Activated B cell treated with CpG ODN at 0.5 μM for 24 hours (primary cell): ENCODE results near the gene TSPAN13. TPM values are rescaled to one million over a fixed set of nuclear protein-coding genes. Genes with fewer than 3 reads are reported as not detected.

Experiments used
- ATAC-seq: fragments of 200-7000 bp; cut with Tn5 transposase; one replicate; pipeline ENCODE4 v1.10.0; 2021; ENCODE audit warnings: low read depth, mild to moderate bottlenecking, moderate library complexity
- CTCF ChIA-PET: fragments of 350-600 bp; sonication (Branson Sonifier 250); formaldehyde crosslinking; loops from one replicate; lab custom pipeline; 2021; ENCODE audit warnings: antibody characterized with exemption; lab: Charles Lee
- POLR2A ChIA-PET: fragments of 350-600 bp; sonication (Branson Sonifier 250); formaldehyde crosslinking; loops from one replicate; lab custom pipeline; 2021; ENCODE audit warnings: antibody characterized with exemption; lab: Charles Lee
- DNase-seq: peaks from one replicate; pipeline ENCODE4 v3.0.0; 2022
- H3K27ac Mint-ChIP-seq: one replicate; pipeline ENCODE4 v1.8.0; 2020; ENCODE audit warnings: mixed read lengths
- H3K27me3 Mint-ChIP-seq: one replicate; pipeline ENCODE4 v1.8.0; 2021; ENCODE audit warnings: mixed read lengths
- H3K36me3 Mint-ChIP-seq: one replicate; pipeline ENCODE4 v1.8.0; 2021; ENCODE audit warnings: low read depth, mixed read lengths
- H3K4me1 Mint-ChIP-seq: one replicate; pipeline ENCODE4 v1.8.0; 2021; ENCODE audit warnings: mixed read lengths
- H3K4me3 Mint-ChIP-seq: one replicate; pipeline ENCODE4 v1.8.0; 2020; ENCODE audit warnings: mild to moderate bottlenecking, mixed read lengths
- H3K9me3 Mint-ChIP-seq: one replicate; pipeline ENCODE4 v1.8.0; 2020; ENCODE audit warnings: mixed read lengths
- CTCF ChIP-seq: fragments of 200-600 bp; IDR thresholded peaks from one replicate; pipeline ENCODE4 v1.8.0; 2022; ENCODE audit warnings: antibody characterized with exemption, mild to moderate bottlenecking
- intact Hi-C: fragments of 100-400 bp; cut with micrococcal nuclease; formaldehyde crosslinking; loops from one replicate; pipeline ENCODE4 v1.15.1; 2024
- total RNA-seq: library from RNA; stranded (reverse); gene quantifications from 2 replicates; pipeline ENCODE4 v1.2.3, GENCODE V29; 2022

Gene TSPAN13
- total RNA-seq, 1 donor from 2014 or later = 15.1 TPM

DNA sequence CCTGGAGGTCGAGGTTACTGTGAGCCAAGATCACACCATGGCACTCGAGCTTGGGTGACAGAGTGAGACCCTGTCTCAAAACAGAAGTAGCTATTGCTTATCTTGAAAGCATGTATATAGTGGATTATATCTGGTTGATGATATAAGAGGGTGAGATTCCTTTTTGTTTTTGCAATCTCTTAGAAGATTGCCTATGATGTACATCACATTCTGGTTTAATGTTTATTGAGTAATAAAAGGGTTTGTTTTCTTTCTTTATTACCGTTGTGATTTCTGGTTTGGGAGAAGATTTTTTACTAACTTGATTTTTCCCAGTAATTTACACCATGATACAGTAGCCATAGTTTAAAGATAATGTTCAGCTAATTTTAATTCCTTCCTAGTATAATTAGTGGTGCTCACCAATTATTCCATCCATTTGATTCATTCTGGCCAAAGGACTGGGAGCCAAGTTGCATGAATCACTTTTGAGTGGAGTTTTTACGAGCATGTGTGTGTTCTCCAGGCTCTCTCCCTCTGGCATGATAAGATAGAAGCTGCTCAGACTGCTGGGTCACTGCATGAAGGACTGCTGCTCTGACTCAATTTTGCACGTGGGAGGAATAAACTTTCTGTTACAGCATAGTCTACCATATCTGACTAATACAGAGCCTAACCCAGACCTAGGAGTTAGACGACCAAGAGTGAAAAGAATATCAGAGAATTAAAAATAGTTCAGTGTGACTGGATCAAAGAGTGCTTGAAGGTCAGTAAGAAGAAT is 13.5 kb upstream of the TSPAN13 start:
- no peak for TF ChIP-seq CTCF
- DNase-seq (no peak), ATAC-seq (no peak)
- H3K27me3 Mint-ChIP-seq = no peaks in the 10 kb centered on the region
- intact Hi-C loops = no loop called here
- no peak overlapping the region for H3K27ac Mint-ChIP-seq
- POLR2A ChIA-PET = no interaction called here
- no peaks in the 10 kb centered on the region for H3K36me3 Mint-ChIP-seq
- no peak overlapping the region for H3K4me3 Mint-ChIP-seq
- peaks cover 3% of the 10 kb centered on the region for H3K4me1 Mint-ChIP-seq
- CTCF ChIA-PET = no interaction called here
- H3K9me3 Mint-ChIP-seq = no peaks in the 10 kb centered on the region

GRCh38 chr7:16740623-16740953 is 13.0 kb upstream of the TSPAN13 start:
- Mint-ChIP-seq H3K27me3 (no peaks in the 10 kb centered on the region), H3K4me1 (no peaks in the 10 kb centered on the region), H3K36me3 (no peaks in the 10 kb centered on the region), H3K4me3 (no peak overlapping the region), H3K27ac (no peak overlapping the region), H3K9me3 (no peaks in the 10 kb centered on the region)
- DNase-seq (no peak), ATAC-seq (no peak)
- TF ChIP-seq CTCF = no peak
- ChIA-PET POLR2A (no interaction called here), CTCF (no interaction called here)
- intact Hi-C loops = no loop called here

DNA sequence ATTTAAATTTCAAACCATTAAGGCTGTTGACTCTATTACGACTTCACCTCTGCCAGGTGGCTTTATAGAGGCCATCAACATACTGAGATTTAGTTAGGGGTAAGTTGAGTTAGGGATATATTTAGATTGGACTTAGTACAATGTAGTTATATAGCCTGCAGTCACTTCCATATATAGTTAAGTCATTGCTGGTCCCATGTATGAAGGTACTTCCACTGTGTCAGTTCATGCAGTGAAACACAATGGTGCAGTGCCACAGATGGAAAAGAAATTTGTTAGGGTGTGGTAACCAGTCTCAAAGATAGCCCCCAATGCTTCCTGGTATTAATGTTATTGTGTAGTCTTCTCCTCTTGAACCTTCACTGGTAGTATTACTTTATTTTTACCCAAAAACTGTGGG is 12.6 kb upstream of the TSPAN13 start:
- CTCF ChIA-PET = no interaction called here
- no peak overlapping the region for H3K4me3 Mint-ChIP-seq

GRCh38 chr7:16741676-16742075 is 11.9 kb upstream of the TSPAN13 start:
- ATAC-seq = no peak
- intact Hi-C loops = no loop called here
- no peak overlapping the region for H3K27ac Mint-ChIP-seq
- ChIA-PET CTCF (no interaction called here), POLR2A (no interaction called here)
- H3K4me1 Mint-ChIP-seq = no peaks in the 10 kb centered on the region
- no peak overlapping the region for H3K4me3 Mint-ChIP-seq
- no peak for DNase-seq
- no peaks in the 10 kb centered on the region for H3K9me3 Mint-ChIP-seq
- no peaks in the 10 kb centered on the region for H3K36me3 Mint-ChIP-seq
- no peaks in the 10 kb centered on the region for H3K27me3 Mint-ChIP-seq
- TF ChIP-seq CTCF = no peak

More for the DNA sequence above, 12.6 kb upstream of the TSPAN13 start:
- no peak for DNase-seq
- intact Hi-C loops = no loop called here
- H3K4me1 Mint-ChIP-seq = no peaks in the 10 kb centered on the region
- H3K27ac Mint-ChIP-seq = no peak overlapping the region
- TF ChIP-seq CTCF = no peak
- H3K27me3 Mint-ChIP-seq = no peaks in the 10 kb centered on the region
- ATAC-seq = no peak
- H3K9me3 Mint-ChIP-seq = no peaks in the 10 kb centered on the region
- no peaks in the 10 kb centered on the region for H3K36me3 Mint-ChIP-seq
- POLR2A ChIA-PET = no interaction called here

DNA sequence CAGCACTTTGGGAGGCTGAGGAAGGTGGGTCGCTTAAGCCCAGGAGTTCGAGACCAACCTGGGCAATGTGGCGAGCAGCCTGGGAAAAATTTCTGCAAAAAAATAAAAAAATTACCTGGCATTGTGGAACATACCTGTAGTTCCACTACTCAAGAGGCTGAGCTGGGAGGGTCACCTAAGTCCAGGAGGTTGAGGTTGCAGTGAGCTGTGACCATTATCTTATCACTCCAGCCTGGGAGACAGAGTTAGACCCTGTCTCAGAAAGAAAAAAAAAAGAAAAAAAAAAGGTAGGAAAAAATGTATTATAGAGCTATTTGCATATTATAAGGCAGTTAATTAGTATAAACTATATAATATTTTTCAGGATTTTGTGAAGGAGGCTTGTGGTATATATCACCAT is 11.0 kb upstream of the TSPAN13 start:
- no peaks in the 10 kb centered on the region for H3K27me3 Mint-ChIP-seq
- DNase-seq = no peak
- no peak for ATAC-seq
- POLR2A ChIA-PET = no interaction called here
- H3K9me3 Mint-ChIP-seq = no peaks in the 10 kb centered on the region
- H3K4me3 Mint-ChIP-seq = no peak overlapping the region
- no peak overlapping the region for H3K27ac Mint-ChIP-seq
- CTCF ChIA-PET = interaction anchor here (0.5 kb wide), 1 partner anchor 88 kb away, joined by 3 read pairs; no protein-coding TSS in a partner anchor
- intact Hi-C loops = no loop called here
- H3K36me3 Mint-ChIP-seq = no peaks in the 10 kb centered on the region
- H3K4me1 Mint-ChIP-seq = no peaks in the 10 kb centered on the region
- TF ChIP-seq CTCF = no peak
